Endothelial cell of umbilical vein (primary cell): Measurements from ENCODE around the gene WDFY3. TPM values are rescaled to one million over a fixed set of nuclear protein-coding genes. Genes with fewer than 3 reads are reported as not detected.

Experiments used
- BruUV-seq: library from RNA; stranded (reverse); fragments of 400-500 nt; replicated peaks from 2 replicates; lab custom pipeline; 2021; lab: Mats Ljungman, UMichigan
- CTCF ChIA-PET: fragments of 300-600, 350-600 bp; sonication (Branson Sonifier 250); formaldehyde crosslinking; loops from one replicate; lab custom pipeline; 2021; ENCODE audit warnings: antibody characterized with exemption, inconsistent platforms; lab: Charles Lee
- POLR2A ChIA-PET: fragments of 300-600, 350-600 bp; sonication (Branson Sonifier 250); formaldehyde crosslinking; loops from one replicate; lab custom pipeline; 2021; ENCODE audit warnings: antibody characterized with exemption, inconsistent platforms; lab: Charles Lee
- DNase-seq: peaks from one replicate; pipeline ENCODE4 v3.0.0-alpha.2; 2011; ENCODE audit warnings: low read depth, low spot score
- FAIRE-seq: peaks from 2 replicates; lab custom pipeline; 2011; peaks lifted over from hg19 to GRCh38; lab: Jason Lieb, UNC
- H2AFZ ChIP-seq: 2 replicates; pipeline ENCODE4 v1.6.0; 2012; ENCODE audit warnings: low read depth, low read length, control low read depth, inconsistent platforms
- H3K27ac ChIP-seq: 2 replicates; pipeline ENCODE4 v1.5.1; 2011; ENCODE audit warnings: low read depth, mild to moderate bottlenecking, control low read depth, low read length, moderate library complexity; ENCODE audit not compliant: insufficient read depth
- H3K27me3 ChIP-seq, 2 experiments: 2 replicates each; pipeline versions ENCODE4 v1.6.0 to v1.6.1; 2011; ENCODE audit warnings: low read length in 2 of 2, mixed read lengths in 1 of 2; ENCODE audit not compliant: control insufficient read depth in 2 of 2, insufficient read depth in 2 of 2
- H3K36me3 ChIP-seq, 2 experiments: 2 replicates in 1 of 2; 3 replicates in 1 of 2; pipeline ENCODE4 v1.5.1; 2011; ENCODE audit warnings: low read length in 2 of 2, mild to moderate bottlenecking in 1 of 2, moderate library complexity in 1 of 2; ENCODE audit not compliant: control insufficient read depth in 2 of 2, insufficient read depth in 2 of 2; ENCODE audit errors: extremely low read depth in 1 of 2
- H3K4me1 ChIP-seq: 3 replicates; pipeline ENCODE4 v1.5.1; 2011; ENCODE audit warnings: mild to moderate bottlenecking, low read length; ENCODE audit not compliant: control insufficient read depth, insufficient read depth; ENCODE audit errors: extremely low read depth
- H3K4me2 ChIP-seq: 2 replicates; pipeline ENCODE4 v1.6.1; 2011; ENCODE audit warnings: low read length, control low read depth, mixed read lengths; ENCODE audit not compliant: insufficient read depth
- H3K4me3 ChIP-seq, 3 experiments: fragments of 200-600 bp in 1 of 3; sonication (generic), shearing (Covaris generic) in 1 of 3; replicated peaks in 1 of 3; 2 replicates each; pipeline ENCODE4 v1.5.1; 2011 to 2016; ENCODE audit warnings: control low read depth in 3 of 3, low read length in 3 of 3, mild to moderate bottlenecking in 2 of 3, inconsistent platforms in 1 of 3, low read depth in 1 of 3, moderate library complexity in 1 of 3; ENCODE audit not compliant: insufficient read depth in 1 of 3
- H3K79me2 ChIP-seq: 2 replicates; pipeline ENCODE4 v1.6.0; 2012; ENCODE audit warnings: low read length, inconsistent platforms; ENCODE audit not compliant: control insufficient read depth, insufficient read depth
- H3K9ac ChIP-seq: replicated peaks from 2 replicates; pipeline ENCODE3; 2011; ENCODE audit warnings: low read length, control low read depth; ENCODE audit not compliant: insufficient read depth; ENCODE audit errors: extremely low read depth
- H3K9me1 ChIP-seq: replicated peaks from 3 replicates; pipeline ENCODE4 v1.6.0; 2011; ENCODE audit warnings: mild to moderate bottlenecking, low read length; ENCODE audit not compliant: control insufficient read depth, insufficient read depth; ENCODE audit errors: extremely low read depth
- H3K9me3 ChIP-seq: replicated peaks from 2 replicates; pipeline ENCODE4 v1.5.1; 2012; ENCODE audit warnings: low read length, inconsistent platforms; ENCODE audit not compliant: control insufficient read depth, insufficient read depth
- H4K20me1 ChIP-seq: replicated peaks from 2 replicates; pipeline ENCODE3; 2011; ENCODE audit warnings: mild to moderate bottlenecking, low read length; ENCODE audit not compliant: control insufficient read depth, insufficient read depth; ENCODE audit errors: extremely low read depth
- EZH2 ChIP-seq: IDR thresholded peaks from 2 replicates; pipeline ENCODE4 v1.6.1; 2012; ENCODE audit warnings: borderline replicate concordance, low read depth, mild to moderate bottlenecking, moderate library complexity, low read length, inconsistent platforms; ENCODE audit not compliant: severe bottlenecking
- FOS ChIP-seq: IDR thresholded peaks from 2 replicates; pipeline ENCODE4 v1.6.1; 2011; ENCODE audit warnings: mild to moderate bottlenecking, low read length, moderate library complexity, borderline replicate concordance; ENCODE audit not compliant: insufficient read depth
- GATA2 ChIP-seq: IDR thresholded peaks from 2 replicates; pipeline ENCODE4 v1.7.0; 2011; ENCODE audit warnings: low read depth, mild to moderate bottlenecking, moderate library complexity, mixed read lengths, low read length; ENCODE audit not compliant: insufficient read length, insufficient read depth
- JUN ChIP-seq: IDR thresholded peaks from 2 replicates; pipeline ENCODE4 v1.6.1; 2011; ENCODE audit warnings: borderline replicate concordance, low read depth; ENCODE audit not compliant: insufficient read length, insufficient read depth
- MYC ChIP-seq: IDR thresholded peaks from one replicate; pipeline ENCODE4 v1.6.1; 2011; ENCODE audit warnings: mild to moderate bottlenecking, low read depth, low read length
- POLR2A ChIP-seq: IDR thresholded peaks from 2 replicates; pipeline ENCODE4 v1.6.1; 2012; ENCODE audit warnings: low read depth, mild to moderate bottlenecking, control low read depth, low read length
- dilution Hi-C: fragments of 300-500 bp; cut with MboI; formaldehyde crosslinking; loops from one replicate; pipeline ENCODE4 v1.15.0; 2019; ENCODE audit warnings: low sequenced_read_pairs; ENCODE audit not compliant: extremely low pct_ligation_motif_present
- intact Hi-C: fragments of 100-400 bp; cut with micrococcal nuclease; formaldehyde crosslinking; loops from one replicate; pipeline ENCODE4 v1.10.0; 2022
- polyA plus RNA-seq, 4 experiments: library from polyadenylated mRNA; depleted of rRNA in 3 of 4; stranded (reverse) in 3 of 4; unstranded in 1 of 4; fragments of >200 nt; gene quantifications; 2 replicates each; pipeline versions ENCODE4 v1.2.1 to v1.2.3, GENCODE V29; 2011 to 2012; ENCODE audit warnings: missing spikeins in 1 of 4
- total RNA-seq: library from RNA; stranded (reverse); gene quantifications from 2 replicates; pipeline ENCODE4 v1.2.3, GENCODE V29; 2021

WDFY3 gene
- total and polyA plus RNA-seq, 2 donors (not counting 3 experiments of a cell fraction or from before 2014, with no cell fraction given) = 37.0 to 113 TPM

DNA sequence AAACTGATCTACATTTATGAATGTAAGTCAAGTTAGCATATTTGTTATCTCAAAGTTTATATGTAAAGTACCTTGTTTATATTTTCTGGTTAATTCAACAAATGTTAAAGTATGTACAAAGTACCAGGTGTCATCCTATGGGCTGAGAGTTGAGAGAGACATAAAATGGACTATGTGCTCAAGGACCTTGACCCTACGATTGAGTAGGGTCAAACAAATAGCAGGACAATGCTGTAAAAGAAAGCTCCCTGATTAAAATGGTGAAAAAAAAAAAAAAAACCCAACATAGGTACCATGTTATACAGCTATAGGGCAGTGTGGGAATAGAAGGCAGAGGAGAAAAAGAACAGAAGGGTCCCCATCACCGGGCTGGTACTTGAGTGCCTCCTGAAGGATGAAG is 260.2 kb downstream of the WDFY3 start:
- Histone ChIP-seq H3K4me2 (no peak overlapping the region), H3K9ac (no peak overlapping the region), H3K4me1 (peaks cover 6% of the 10 kb centered on the region), H3K4me3 (no peak overlapping the region), H2AFZ (no peak overlapping the region), H3K79me2 (no peaks in the 10 kb centered on the region), H3K9me3 (no peaks in the 10 kb centered on the region), H3K27me3 (no peaks in the 10 kb centered on the region), H4K20me1 (no peaks in the 10 kb centered on the region), H3K36me3 (peaks cover 28 to 35% of the 10 kb centered on the region in 2 experiments), H3K9me1 (no peaks in the 10 kb centered on the region), H3K27ac (no peak overlapping the region)
- ChIA-PET POLR2A (no interaction called here), CTCF (interaction anchor here (0.7 kb wide), 1 partner anchor 35 kb away, joined by 3 read pairs; no protein-coding TSS in a partner anchor)
- DNase-seq = no peak
- TF ChIP-seq FOS = no peak
- no peak for TF ChIP-seq GATA2
- dilution Hi-C loops (no loop called here), intact Hi-C loops (no loop called here)
- no TSS peak for BruUV-seq
- FAIRE-seq = no peak

DNA sequence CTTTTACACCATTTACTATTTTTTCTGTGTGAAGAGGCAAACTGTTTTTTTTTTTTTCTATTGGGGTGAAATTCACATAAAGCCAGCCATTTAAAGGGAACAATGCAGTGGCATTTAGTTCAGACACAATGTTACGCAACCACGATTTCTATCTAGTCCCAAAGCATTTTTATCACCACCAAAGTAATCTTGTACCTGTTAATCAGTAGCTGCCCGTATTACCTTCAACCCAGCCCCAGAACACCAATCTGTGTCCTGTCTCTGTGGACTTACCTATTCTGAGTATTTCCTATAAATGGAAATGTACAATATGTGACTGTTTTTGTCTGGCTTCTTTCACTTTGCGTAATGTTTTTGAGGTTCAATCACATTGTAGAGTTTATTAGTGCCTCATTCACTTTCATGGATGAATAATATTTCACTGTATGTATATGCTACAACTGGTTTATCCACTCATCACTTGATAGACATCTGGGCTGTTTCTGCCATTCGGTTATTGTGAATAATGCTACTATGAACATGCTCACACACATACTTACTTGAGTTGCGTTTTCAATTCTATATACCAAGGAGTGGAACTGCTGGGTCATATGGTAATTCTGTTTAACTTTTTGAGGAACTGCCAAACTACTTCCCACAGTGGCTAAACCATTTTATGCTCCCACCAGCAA is 267.4 kb downstream of the WDFY3 start:
- Histone ChIP-seq H3K27ac (no peak overlapping the region), H3K4me1 (no peaks in the 10 kb centered on the region), H3K36me3 (peaks cover 19 to 26% of the 10 kb centered on the region in 2 experiments), H3K9me3 (no peaks in the 10 kb centered on the region), H3K9me1 (no peaks in the 10 kb centered on the region), H3K27me3 (no peaks in the 10 kb centered on the region), H3K4me3 (no peak overlapping the region), H4K20me1 (no peaks in the 10 kb centered on the region), H3K4me2 (no peak overlapping the region), H3K79me2 (no peaks in the 10 kb centered on the region), H2AFZ (no peak overlapping the region), H3K9ac (no peak overlapping the region)
- no peak for TF ChIP-seq EZH2
- TF ChIP-seq GATA2 = no peak
- TF ChIP-seq JUN = no peak
- TF ChIP-seq MYC = no peak
- TF ChIP-seq POLR2A = no peak
- BruUV-seq = no TSS peak
- dilution Hi-C loops (no loop called here), intact Hi-C loops (no loop called here)
- POLR2A ChIA-PET = no interaction called here
- CTCF ChIA-PET = no interaction called here
- FAIRE-seq = no peak
- no peak for DNase-seq
